PFSK-1 (cell line): ENCODE results near the gene GUCY2C.
A peak's percentile ranks its signal among the peaks of the same experiment; 100 is the strongest.

Source experiments
- POLR2AphosphoS5 ChIP-seq: IDR thresholded peaks from 2 replicates; pipeline ENCODE4 v1.6.1; 2012; ENCODE audit warnings: low read depth, mild to moderate bottlenecking, control low read depth, low read length, moderate library complexity
- REST ChIP-seq, 2 experiments: IDR thresholded peaks; 2 replicates each; pipeline versions ENCODE4 v1.6.1 to v1.8.0; 2011 to 2012; ENCODE audit warnings: low read depth in 2 of 2, low read length in 2 of 2, control low read depth in 1 of 2, inconsistent platforms in 1 of 2, mild to moderate bottlenecking in 1 of 2, moderate library complexity in 1 of 2; ENCODE audit not compliant: insufficient read depth in 1 of 2
- SIN3A ChIP-seq: IDR thresholded peaks from 2 replicates; pipeline ENCODE4 v1.6.1; 2012; ENCODE audit warnings: mild to moderate bottlenecking, low read length, moderate library complexity, borderline replicate concordance; ENCODE audit not compliant: insufficient read depth
- TAF1 ChIP-seq: IDR thresholded peaks from 2 replicates; pipeline ENCODE4 v1.6.1; 2012; ENCODE audit warnings: low read length, control low read depth, borderline replicate concordance; ENCODE audit not compliant: insufficient read depth

GRCh38 chr12:14650789-14651188 lies 45.6 kb downstream of the GUCY2C start:
- TF ChIP-seq TAF1 (no peak), SIN3A (no peak), REST (IDR thresholded peaks at IDR 0.05; ENCODE audit: insufficient read depth in 1 of 2, low read depth in 2 of 2, low read length in 2 of 2) (peak; percentile 21 to 73; a peak in 1 of 4 replicates), POLR2AphosphoS5 (no peak)
